Endothelial cell of umbilical vein (primary cell): ENCODE measurements around the gene ACSS1.

Experiments
- EZH2 ChIP-seq: IDR thresholded peaks from 2 replicates; pipeline ENCODE4 v1.6.1; 2012; ENCODE audit warnings: borderline replicate concordance, low read depth, mild to moderate bottlenecking, moderate library complexity, low read length, inconsistent platforms; ENCODE audit not compliant: severe bottlenecking
- JUN ChIP-seq: IDR thresholded peaks from 2 replicates; pipeline ENCODE4 v1.6.1; 2011; ENCODE audit warnings: borderline replicate concordance, low read depth; ENCODE audit not compliant: insufficient read length, insufficient read depth
- MYC ChIP-seq: IDR thresholded peaks from one replicate; pipeline ENCODE4 v1.6.1; 2011; ENCODE audit warnings: mild to moderate bottlenecking, low read depth, low read length
- POLR2A ChIP-seq: IDR thresholded peaks from 2 replicates; pipeline ENCODE4 v1.6.1; 2012; ENCODE audit warnings: low read depth, mild to moderate bottlenecking, control low read depth, low read length
- TF ChIP-seq, protein P1 (sequence below), 2 donors: IDR thresholded peaks; 1 replicate in 1 of 2; 2 replicates in 1 of 2; pipeline ENCODE4 v1.5.1; 2011; ENCODE audit warnings: low read length in 2 of 2, mild to moderate bottlenecking in 2 of 2, moderate library complexity in 2 of 2, control low read depth in 1 of 2, inconsistent platforms in 1 of 2, low read depth in 1 of 2; ENCODE audit not compliant: insufficient read depth in 1 of 2; ENCODE audit errors: extremely low read depth in 1 of 2

- TF ChIP-seq EZH2 (no peak), JUN (no peak), POLR2A (no peak), MYC (no peak)
- TF ChIP-seq, protein P1, sequence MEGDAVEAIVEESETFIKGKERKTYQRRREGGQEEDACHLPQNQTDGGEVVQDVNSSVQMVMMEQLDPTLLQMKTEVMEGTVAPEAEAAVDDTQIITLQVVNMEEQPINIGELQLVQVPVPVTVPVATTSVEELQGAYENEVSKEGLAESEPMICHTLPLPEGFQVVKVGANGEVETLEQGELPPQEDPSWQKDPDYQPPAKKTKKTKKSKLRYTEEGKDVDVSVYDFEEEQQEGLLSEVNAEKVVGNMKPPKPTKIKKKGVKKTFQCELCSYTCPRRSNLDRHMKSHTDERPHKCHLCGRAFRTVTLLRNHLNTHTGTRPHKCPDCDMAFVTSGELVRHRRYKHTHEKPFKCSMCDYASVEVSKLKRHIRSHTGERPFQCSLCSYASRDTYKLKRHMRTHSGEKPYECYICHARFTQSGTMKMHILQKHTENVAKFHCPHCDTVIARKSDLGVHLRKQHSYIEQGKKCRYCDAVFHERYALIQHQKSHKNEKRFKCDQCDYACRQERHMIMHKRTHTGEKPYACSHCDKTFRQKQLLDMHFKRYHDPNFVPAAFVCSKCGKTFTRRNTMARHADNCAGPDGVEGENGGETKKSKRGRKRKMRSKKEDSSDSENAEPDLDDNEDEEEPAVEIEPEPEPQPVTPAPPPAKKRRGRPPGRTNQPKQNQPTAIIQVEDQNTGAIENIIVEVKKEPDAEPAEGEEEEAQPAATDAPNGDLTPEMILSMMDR (IDR thresholded peaks at IDR 0.05; ENCODE audit: extremely low read depth in 1 of 2, insufficient read depth in 1 of 2, low read depth in 1 of 2, low read length in 2 of 2): peak; percentile 59 to 71
Observed at GRCh38 chr20:25065625-25066338, 7.8 kb upstream of the ACSS1 start.
